HepG2 (cell line): ENCODE data around the gene GALNTL6. TPM values are rescaled to one million over a fixed set of nuclear protein-coding genes. Genes with fewer than 3 reads are reported as not detected.

Experiments
- ATAC-seq: fragments of 200-7000 bp; cut with Tn5 transposase; 3 replicates; pipeline ENCODE4 v1.9.1; 2020; ENCODE audit warnings: mild to moderate bottlenecking, moderate library complexity
- BruUV-seq: library from RNA; stranded (reverse); fragments of 400-500 nt; replicated peaks from 2 replicates; lab custom pipeline; 2021; lab: Mats Ljungman, UMichigan
- CTCF ChIA-PET: fragments of 300-600 bp; formaldehyde crosslinking; extraction: SDS; loops from one replicate; lab custom pipeline; 2021; ENCODE audit warnings: low total read pairs, inconsistent platforms, low intra/inter-chr PET ratio; lab: Yijun Ruan, JAX
- POLR2A ChIA-PET: fragments of 350-600 bp; sonication (Branson Sonifier 250); formaldehyde crosslinking; loops from one replicate; lab custom pipeline; 2020; ENCODE audit warnings: antibody characterized with exemption, inconsistent platforms; lab: Yijun Ruan, JAX
- DNase-seq: peaks from one replicate; pipeline ENCODE4 v3.0.0-alpha.2; 2015; ENCODE audit warnings: low spot score
- FAIRE-seq: peaks from 3 replicates; lab custom pipeline; 2011; peaks lifted over from hg19 to GRCh38; lab: Jason Lieb, UNC
- H2AFZ ChIP-seq: one replicate; pipeline ENCODE4 v1.6.1; 2011; ENCODE audit warnings: low read length, inconsistent platforms
- H3K27ac ChIP-seq: fragments of 300-600 bp; 3 replicates; pipeline ENCODE4 v1.8.0; 2011; ENCODE audit warnings: mixed run types, mild to moderate bottlenecking, mixed read lengths, low read length, inconsistent platforms; ENCODE audit not compliant: insufficient read depth; ENCODE audit errors: extremely low read length
- H3K27me3 ChIP-seq, 2 experiments: fragments of 200-600 bp in 1 of 2; 2 replicates in 1 of 2; 3 replicates in 1 of 2; pipeline versions ENCODE4 v1.6.0 to v1.8.0; 2011; ENCODE audit warnings: low read length in 2 of 2, mild to moderate bottlenecking in 2 of 2, moderate library complexity in 2 of 2, inconsistent platforms in 1 of 2; ENCODE audit not compliant: insufficient read depth in 2 of 2, control insufficient read depth in 1 of 2
- H3K36me3 ChIP-seq, 2 experiments: fragments of 200-600 bp in 1 of 2; replicated peaks in 1 of 2; 2 replicates in 1 of 2; 3 replicates in 1 of 2; pipeline versions ENCODE4 v1.5.1 to v1.8.0; 2011; ENCODE audit warnings: low read length in 2 of 2, inconsistent platforms in 1 of 2; ENCODE audit not compliant: insufficient read depth in 2 of 2, control insufficient read depth in 1 of 2
- H3K4me1 ChIP-seq: 2 replicates; pipeline ENCODE4 v1.5.1; 2012; ENCODE audit warnings: low read length, inconsistent platforms; ENCODE audit not compliant: insufficient read depth
- H3K4me2 ChIP-seq: 2 replicates; pipeline ENCODE4 v1.6.0; 2011; ENCODE audit warnings: low read depth, low read length, inconsistent platforms
- H3K4me3 ChIP-seq, 3 experiments: fragments of 200-600 bp in 1 of 3; sonication (generic), shearing (Covaris generic) in 1 of 3; replicated peaks in 1 of 3; 2 replicates each; pipeline ENCODE4 v1.5.1; 2011 to 2016; ENCODE audit warnings: low read length in 3 of 3, inconsistent platforms in 2 of 3, low read depth in 2 of 3, mild to moderate bottlenecking in 2 of 3, control low read depth in 1 of 3, mixed read lengths in 1 of 3; ENCODE audit not compliant: insufficient read depth in 1 of 3
- H3K79me2 ChIP-seq: one replicate; pipeline ENCODE4 v1.6.1; 2011; ENCODE audit warnings: low read length, inconsistent platforms; ENCODE audit not compliant: insufficient read depth
- H3K9ac ChIP-seq: 2 replicates; pipeline ENCODE4 v1.6.0; 2011; ENCODE audit warnings: mild to moderate bottlenecking, low read depth, low read length, inconsistent platforms; ENCODE audit not compliant: insufficient read depth
- H3K9me3 ChIP-seq: 2 replicates; pipeline ENCODE4 v1.5.1; 2012; ENCODE audit warnings: mild to moderate bottlenecking, low read length
- H4K20me1 ChIP-seq: 2 replicates; pipeline ENCODE4 v1.6.0; 2011; ENCODE audit warnings: inconsistent platforms, mild to moderate bottlenecking, low read length, moderate library complexity; ENCODE audit not compliant: insufficient read depth
- CBFB ChIP-seq: sonication (generic); formaldehyde crosslinking; IDR thresholded peaks from 2 replicates; pipeline ENCODE4 v1.4.0; 2020; ENCODE audit warnings: missing genetic modification reagents
- CBX5 ChIP-seq: sonication (generic); formaldehyde crosslinking; IDR thresholded peaks from 2 replicates; pipeline ENCODE4 v1.4.0; 2020; ENCODE audit warnings: missing genetic modification reagents, borderline replicate concordance
- CEBPG ChIP-seq: IDR thresholded peaks from 2 replicates; pipeline ENCODE4 v1.6.1; 2016
- MAFF ChIP-seq: IDR thresholded peaks from 2 replicates; pipeline ENCODE4 v1.6.1; 2011; ENCODE audit warnings: low read depth, low read length, improper control_type of control experiment
- NFYC ChIP-seq: IDR thresholded peaks from 2 replicates; pipeline ENCODE4 v1.6.1; 2016; ENCODE audit warnings: missing genetic modification reagents, missing compliant biosample characterization
- SMC3 ChIP-seq: IDR thresholded peaks from 2 replicates; pipeline ENCODE4 v1.6.1; 2011; ENCODE audit warnings: low read length, improper control_type of control experiment
- SP2 ChIP-seq: sonication (generic); formaldehyde crosslinking; IDR thresholded peaks from 2 replicates; pipeline ENCODE4 v1.5.1; 2020; ENCODE audit warnings: mild to moderate bottlenecking, missing genetic modification reagents
- SPEN ChIP-seq: sonication (generic); formaldehyde crosslinking; IDR thresholded peaks from 2 replicates; pipeline ENCODE4 v1.5.1; 2020; ENCODE audit warnings: low read depth, mild to moderate bottlenecking, missing genetic modification reagents
- STAG1 ChIP-seq: sonication (generic); formaldehyde crosslinking; IDR thresholded peaks from 2 replicates; pipeline ENCODE4 v1.4.0; 2020; ENCODE audit warnings: missing genetic modification reagents
- YEATS2 ChIP-seq: sonication (generic); formaldehyde crosslinking; IDR thresholded peaks from 2 replicates; pipeline ENCODE4 v1.4.0; 2020; ENCODE audit warnings: missing genetic modification reagents, borderline replicate concordance
- ZBTB1 ChIP-seq: sonication (generic); formaldehyde crosslinking; IDR thresholded peaks from 2 replicates; pipeline ENCODE4 v1.4.0; 2020; ENCODE audit warnings: missing genetic modification reagents, borderline replicate concordance
- ZNF329 ChIP-seq: sonication (generic); formaldehyde crosslinking; IDR thresholded peaks from 2 replicates; pipeline ENCODE4 v1.9.0; 2021; ENCODE audit warnings: low read depth, mild to moderate bottlenecking, missing genetic modification reagents
- WGBS: methylation state at CpG from one replicate; pipeline ENCODE4 v1.1.6; 2017; ENCODE audit warnings: low lambda C conversion rate; 5-methylcytosine and 5-hydroxymethylcytosine counted together
- in situ Hi-C: cut with HindIII; loops from 2 replicates; pipeline ENCODE4 v1.10.0; 2017; ENCODE audit warnings: low pct_unique_long_range_greater_than_20kb; ENCODE audit not compliant: extremely low pct_ligation_motif_present
- intact Hi-C: fragments of 100-400 bp; cut with micrococcal nuclease; formaldehyde crosslinking; loops from one replicate; pipeline ENCODE4 v1.10.0; 2022; ENCODE audit not compliant: unreplicated experiment
- polyA plus RNA-seq, 8 experiments: library from polyadenylated mRNA; depleted of rRNA in 3 of 8; stranded (reverse) in 7 of 8; unstranded in 1 of 8; fragments of >200 nt; fragmentation: Illumina TruSeq in 4 of 8; extraction: Trizol in 4 of 8; gene quantifications; 2 replicates each; pipeline versions ENCODE4 v1.2.1 to v1.2.3, GENCODE V29; 2011 to 2016; ENCODE audit warnings: low read depth in 4 of 8, missing spikeins in 1 of 8, mixed read lengths in 1 of 8; ENCODE audit not compliant: insufficient read depth in 1 of 8
- total RNA-seq, 5 experiments: library from RNA; depleted of rRNA; stranded (reverse); fragments of >200 nt; fragmentation: Illumina TruSeq; extraction: Trizol; gene quantifications; 2 replicates each; pipeline ENCODE4 v1.2.3, GENCODE V29; 2016; ENCODE audit warnings: low read depth in 1 of 5
- TF ChIP-seq, protein P1 (sequence below): sonication (generic); formaldehyde crosslinking; IDR thresholded peaks from 2 replicates; pipeline ENCODE4 v1.5.0; 2020; ENCODE audit warnings: mild to moderate bottlenecking, missing genetic modification reagents, moderate library complexity
- TF ChIP-seq, protein P2 (sequence below): sonication (generic); formaldehyde crosslinking; IDR thresholded peaks from 2 replicates; pipeline ENCODE4 v1.5.0; 2020; ENCODE audit warnings: missing genetic modification reagents
- TF ChIP-seq, protein P3 (sequence below): sonication (generic); formaldehyde crosslinking; IDR thresholded peaks from 2 replicates; pipeline ENCODE4 v1.5.0; 2020; ENCODE audit warnings: mild to moderate bottlenecking, missing genetic modification reagents

The GALNTL6 gene
- total and polyA plus RNA-seq, 2 of the 13 experiments (the other 11 are each of a cell fraction or from before 2014, with no cell fraction given) = not detected

DNA sequence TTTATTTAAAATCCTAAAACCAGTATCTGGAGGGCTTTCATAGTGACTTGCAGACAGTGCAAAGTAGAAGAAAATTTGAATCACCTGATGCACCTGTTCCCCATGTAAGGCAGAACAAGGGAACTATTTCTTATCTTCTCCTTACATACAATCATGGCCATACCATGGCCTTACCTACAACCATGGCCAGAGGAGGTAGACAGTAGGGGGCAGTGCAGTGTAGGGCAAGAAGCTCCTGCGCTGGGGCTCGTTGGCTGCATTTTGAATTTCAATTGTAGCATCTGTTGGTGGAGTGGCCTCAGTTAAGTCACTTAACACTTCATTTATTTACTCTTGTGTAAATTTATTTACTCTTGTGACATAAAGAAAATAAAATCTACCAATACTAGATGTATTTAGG lies 33.0 kb downstream of the GALNTL6 start:
- CTCF ChIA-PET = interaction anchor here (2.5 kb wide), 1 partner anchor 356 kb away, joined by 10 read pairs; no protein-coding TSS in a partner anchor
- DNase-seq (peak; percentile 31), FAIRE-seq (no peak), ATAC-seq (peak; percentile 83)
- Histone ChIP-seq H2AFZ (no peak overlapping the region), H3K36me3 (no peaks in the 10 kb centered on the region), H3K27ac (no peak overlapping the region), H3K4me3 (no peak overlapping the region), H4K20me1 (no peaks in the 10 kb centered on the region), H3K9me3 (no peaks in the 10 kb centered on the region), H3K9ac (no peak overlapping the region), H3K4me2 (no peak overlapping the region), H3K79me2 (no peaks in the 10 kb centered on the region)
- intact Hi-C loops = loop anchor here (1.0 to 2.0 kb wide), 3 partner anchors 188 to 823 kb away; no protein-coding TSS in a partner anchor
- WGBS = 5% methylated on average over 2 of the region's 2 CpGs
- POLR2A ChIA-PET = no interaction called here
- in situ Hi-C loops = loop anchor here (10.0 to 25.0 kb wide), 2 partner anchors 366 to 979 kb away; no protein-coding TSS in a partner anchor
- TF ChIP-seq, protein P1, sequence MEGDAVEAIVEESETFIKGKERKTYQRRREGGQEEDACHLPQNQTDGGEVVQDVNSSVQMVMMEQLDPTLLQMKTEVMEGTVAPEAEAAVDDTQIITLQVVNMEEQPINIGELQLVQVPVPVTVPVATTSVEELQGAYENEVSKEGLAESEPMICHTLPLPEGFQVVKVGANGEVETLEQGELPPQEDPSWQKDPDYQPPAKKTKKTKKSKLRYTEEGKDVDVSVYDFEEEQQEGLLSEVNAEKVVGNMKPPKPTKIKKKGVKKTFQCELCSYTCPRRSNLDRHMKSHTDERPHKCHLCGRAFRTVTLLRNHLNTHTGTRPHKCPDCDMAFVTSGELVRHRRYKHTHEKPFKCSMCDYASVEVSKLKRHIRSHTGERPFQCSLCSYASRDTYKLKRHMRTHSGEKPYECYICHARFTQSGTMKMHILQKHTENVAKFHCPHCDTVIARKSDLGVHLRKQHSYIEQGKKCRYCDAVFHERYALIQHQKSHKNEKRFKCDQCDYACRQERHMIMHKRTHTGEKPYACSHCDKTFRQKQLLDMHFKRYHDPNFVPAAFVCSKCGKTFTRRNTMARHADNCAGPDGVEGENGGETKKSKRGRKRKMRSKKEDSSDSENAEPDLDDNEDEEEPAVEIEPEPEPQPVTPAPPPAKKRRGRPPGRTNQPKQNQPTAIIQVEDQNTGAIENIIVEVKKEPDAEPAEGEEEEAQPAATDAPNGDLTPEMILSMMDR = peak; percentile 73
- TF ChIP-seq STAG1 (CRISPR knock-in tag) = peak; percentile 75
- peak; percentile 51; the same call in 1 of the 2 replicates for TF ChIP-seq SMC3
- TF ChIP-seq CBFB = no peak
- TF ChIP-seq, all 625 proteins: peak for 3
- Histone ChIP-seq H3K4me1 (no peaks in the 10 kb centered on the region), H3K27me3 (no peaks in the 10 kb centered on the region; a peak in 1 of 5 replicates)
- BruUV-seq = no TSS peak

DNA sequence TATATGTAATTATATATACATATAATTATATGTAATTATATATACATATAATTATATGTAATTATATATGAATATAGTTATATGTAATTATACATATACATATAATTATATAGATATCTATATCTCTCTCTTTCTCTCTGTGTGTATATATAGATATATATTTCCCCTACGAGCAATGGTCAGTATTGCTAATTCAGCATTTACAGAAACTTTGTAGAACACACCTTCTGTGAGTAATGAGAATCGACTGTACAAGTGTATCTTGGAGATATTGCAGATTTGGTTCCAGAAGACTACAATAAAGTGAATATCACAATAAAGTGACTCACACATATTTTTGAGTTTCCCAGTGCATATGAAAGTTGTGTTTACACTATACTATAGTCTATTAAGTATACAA lies 33.7 kb downstream of the GALNTL6 start:
- no TSS peak for BruUV-seq
- in situ Hi-C loops (loop anchor here (10.0 to 25.0 kb wide), 2 partner anchors 365 to 978 kb away; no protein-coding TSS in a partner anchor), intact Hi-C loops (loop anchor here (1.0 to 2.0 kb wide), 3 partner anchors 187 to 822 kb away; no protein-coding TSS in a partner anchor)
- FAIRE-seq (no peak), DNase-seq (no peak), ATAC-seq (no peak)
- H3K4me2 ChIP-seq = no peak overlapping the region
- no peaks in the 10 kb centered on the region for H3K79me2 ChIP-seq
- H2AFZ ChIP-seq = no peak overlapping the region
- CTCF ChIA-PET = interaction anchor here (2.5 kb wide), 1 partner anchor 355 kb away, joined by 10 read pairs; no protein-coding TSS in a partner anchor
- H3K9me3 ChIP-seq = no peaks in the 10 kb centered on the region
- no peaks in the 10 kb centered on the region; a peak in 1 of 5 replicates for H3K27me3 ChIP-seq
- no peaks in the 10 kb centered on the region for H3K4me1 ChIP-seq
- H3K27ac ChIP-seq = no peak overlapping the region
- H3K9ac ChIP-seq = no peak overlapping the region
- POLR2A ChIA-PET = no interaction called here
- H3K4me3 ChIP-seq = no peak overlapping the region
- no peaks in the 10 kb centered on the region for H3K36me3 ChIP-seq
- 0% methylated on average over 2 of the region's 2 CpGs for WGBS
- no peaks in the 10 kb centered on the region for H4K20me1 ChIP-seq
- TF ChIP-seq NFYC (CRISPR knock-in tag) = no peak
- TF ChIP-seq, protein P2, sequence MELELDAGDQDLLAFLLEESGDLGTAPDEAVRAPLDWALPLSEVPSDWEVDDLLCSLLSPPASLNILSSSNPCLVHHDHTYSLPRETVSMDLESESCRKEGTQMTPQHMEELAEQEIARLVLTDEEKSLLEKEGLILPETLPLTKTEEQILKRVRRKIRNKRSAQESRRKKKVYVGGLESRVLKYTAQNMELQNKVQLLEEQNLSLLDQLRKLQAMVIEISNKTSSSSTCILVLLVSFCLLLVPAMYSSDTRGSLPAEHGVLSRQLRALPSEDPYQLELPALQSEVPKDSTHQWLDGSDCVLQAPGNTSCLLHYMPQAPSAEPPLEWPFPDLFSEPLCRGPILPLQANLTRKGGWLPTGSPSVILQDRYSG (CRISPR knock-in tag) = no peak
- TF ChIP-seq YEATS2 = no peak
- no peak for TF ChIP-seq SP2 (CRISPR knock-in tag)
- TF ChIP-seq, protein P3, sequence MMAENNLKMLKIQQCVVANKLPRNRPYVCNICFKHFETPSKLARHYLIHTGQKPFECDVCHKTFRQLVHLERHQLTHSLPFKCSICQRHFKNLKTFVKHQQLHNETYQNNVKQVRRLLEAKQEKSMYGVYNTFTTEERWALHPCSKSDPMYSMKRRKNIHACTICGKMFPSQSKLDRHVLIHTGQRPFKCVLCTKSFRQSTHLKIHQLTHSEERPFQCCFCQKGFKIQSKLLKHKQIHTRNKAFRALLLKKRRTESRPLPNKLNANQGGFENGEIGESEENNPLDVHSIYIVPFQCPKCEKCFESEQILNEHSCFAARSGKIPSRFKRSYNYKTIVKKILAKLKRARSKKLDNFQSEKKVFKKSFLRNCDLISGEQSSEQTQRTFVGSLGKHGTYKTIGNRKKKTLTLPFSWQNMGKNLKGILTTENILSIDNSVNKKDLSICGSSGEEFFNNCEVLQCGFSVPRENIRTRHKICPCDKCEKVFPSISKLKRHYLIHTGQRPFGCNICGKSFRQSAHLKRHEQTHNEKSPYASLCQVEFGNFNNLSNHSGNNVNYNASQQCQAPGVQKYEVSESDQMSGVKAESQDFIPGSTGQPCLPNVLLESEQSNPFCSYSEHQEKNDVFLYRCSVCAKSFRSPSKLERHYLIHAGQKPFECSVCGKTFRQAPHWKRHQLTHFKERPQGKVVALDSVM = no peak
- TF ChIP-seq CBX5 (CRISPR knock-in tag) = no peak
- no peak for TF ChIP-seq ZBTB1 (CRISPR knock-in tag)
- no peak for TF ChIP-seq SPEN (CRISPR knock-in tag)
- TF ChIP-seq MAFF = peak; percentile 51
- TF ChIP-seq ZNF329 (CRISPR knock-in tag) = no peak
- TF ChIP-seq CEBPG (CRISPR knock-in tag) = no peak
